ENCODE results near the gene ABCA1. TPM values are rescaled to one million over a fixed set of nuclear protein-coding genes. Genes with fewer than 3 reads are reported as not detected.

Gene ABCA1
- total and polyA plus RNA-seq, 2 of the 13 experiments (the other 11 are each of a cell fraction or from before 2014, with no cell fraction given) = 26.8 to 63.8 TPM

GRCh38 chr9:104968025-104968982, 40.3 kb upstream of the ABCA1 start (continued):
- TF ChIP-seq ZBTB33 (CRISPR knock-in tag; IDR thresholded peaks at IDR 0.05) (no peak), ZNF784 (CRISPR knock-in tag; IDR thresholded peaks at IDR 0.05; ENCODE audit: borderline replicate concordance) (peak; percentile 43; the same call in 1 of the 2 replicates), TBP (CRISPR knock-in tag; IDR thresholded peaks at IDR 0.05) (no peak), ZBTB7A (CRISPR knock-in tag; IDR thresholded peaks at IDR 0.05) (no peak), ATRX (CRISPR knock-in tag; IDR thresholded peaks at IDR 0.05; ENCODE audit: borderline replicate concordance) (no peak), SUZ12 (IDR thresholded peaks at IDR 0.05; ENCODE audit: low read depth, low read length) (peak; percentile 72), REL (CRISPR knock-in tag; conservative IDR thresholded peaks at IDR 0.05) (no peak), RAD21 (CRISPR knock-in tag; IDR thresholded peaks at IDR 0.05) (no peak), SOX13 (IDR thresholded peaks at IDR 0.05) (no peak), SOX13 (CRISPR knock-in tag; conservative IDR thresholded peaks at IDR 0.05 in 1 of 2, IDR thresholded peaks at IDR 0.05 in 1 of 2) (peak in 1 of 2 experiments; percentile 52; a peak in 2 of 4 replicates), ZNF746 (CRISPR knock-in tag; IDR thresholded peaks at IDR 0.05) (no peak), ATF2 (CRISPR knock-in tag; IDR thresholded peaks at IDR 0.05) (no peak), MIXL1 (CRISPR knock-in tag; IDR thresholded peaks at IDR 0.05) (no peak), GPN1 (CRISPR knock-in tag; IDR thresholded peaks at IDR 0.05; ENCODE audit: borderline replicate concordance) (no peak), ZNF326 (CRISPR knock-in tag; IDR thresholded peaks at IDR 0.05; ENCODE audit: borderline replicate concordance) (no peak), HOMEZ (CRISPR knock-in tag; IDR thresholded peaks at IDR 0.05; ENCODE audit: low read depth) (no peak), TBX3 (IDR thresholded peaks at IDR 0.05; ENCODE audit: borderline replicate concordance) (no peak), ZNF558 (CRISPR knock-in tag; IDR thresholded peaks at IDR 0.05; ENCODE audit: borderline replicate concordance) (no peak), ETV6 (CRISPR knock-in tag; conservative IDR thresholded peaks at IDR 0.05) (no peak), ZNF451 (CRISPR knock-in tag; IDR thresholded peaks at IDR 0.05) (no peak), HINFP (CRISPR knock-in tag; IDR thresholded peaks at IDR 0.05; ENCODE audit: low read depth) (no peak)
